ENCODE results near the gene AP1S3.
"Not testable (repeated sequence)": the region's sequence is repeated elsewhere in the genome, so short reads cannot be mapped to it uniquely, and the experiment has no call there.

The AP1S3 gene

DNA sequence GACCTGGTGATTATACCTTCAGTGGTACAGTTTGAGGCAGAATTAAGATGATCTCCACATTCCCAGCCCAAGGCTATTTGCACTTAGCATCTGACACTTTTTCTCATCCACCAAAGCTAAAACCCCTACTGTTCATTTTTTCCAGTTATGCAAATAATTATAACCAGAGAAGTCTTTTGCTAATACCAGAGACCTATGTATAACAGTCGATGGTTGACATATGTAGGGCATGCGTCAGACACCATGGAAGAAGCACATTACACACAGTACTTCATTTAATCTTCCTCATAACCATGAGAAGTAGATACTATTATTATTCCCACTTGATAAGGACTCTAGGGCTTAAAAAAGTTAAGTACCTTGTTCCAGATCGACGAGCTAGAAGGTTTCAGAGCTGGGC lies 36.5 kb downstream of the AP1S3 start:
- DNase-seq (ENCODE audit: low read depth), result no peak

GRCh38 chr2:223797811-223798721 lies 39.3 kb downstream of the AP1S3 start:
- DNase-seq (ENCODE audit: low read depth), result no peak

- no peak for DNase-seq (ENCODE audit: low read depth)
Observed at GRCh38 chr2:223797037-223797436, 40.3 kb downstream of the AP1S3 start.

- no peak for DNase-seq (ENCODE audit: low read depth)
Observed at GRCh38 chr2:223789423-223789822, 48.0 kb downstream of the AP1S3 start.

GRCh38 chr2:223788826-223789225 lies 48.6 kb downstream of the AP1S3 start:
- no peak for DNase-seq (ENCODE audit: low read depth)

- not testable (repeated sequence) for DNase-seq (ENCODE audit: low read depth)
Observed at GRCh38 chr2:223788106-223788505, 49.3 kb downstream of the AP1S3 start.

- no peak for DNase-seq (ENCODE audit: low read depth)
Observed at GRCh38 chr2:223787358-223787757, 50.0 kb downstream of the AP1S3 start.

DNA sequence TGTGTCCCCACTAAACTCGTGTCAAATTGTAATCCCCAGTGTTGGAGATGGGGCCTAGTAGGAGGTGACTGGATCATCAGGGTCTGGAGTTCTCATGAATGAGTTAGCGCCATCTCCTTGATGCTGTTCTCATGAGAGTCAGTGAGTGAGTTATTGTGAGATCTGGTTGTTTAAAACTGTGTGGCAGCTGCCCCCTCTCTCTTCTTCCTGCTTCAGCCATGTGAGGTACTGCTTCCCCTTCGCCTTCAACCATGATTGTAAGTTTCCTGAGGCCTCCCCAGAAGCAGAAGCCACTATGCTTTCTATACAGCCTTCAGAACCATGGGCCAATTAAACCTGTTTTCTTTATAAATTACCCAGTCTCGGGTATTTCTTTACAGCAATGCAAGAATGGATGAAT lies 50.4 kb downstream of the AP1S3 start:
- DNase-seq (ENCODE audit: low read depth), result no peak

GRCh38 chr2:223786236-223786635 lies 51.1 kb downstream of the AP1S3 start:
- no peak for DNase-seq (ENCODE audit: low read depth)

GRCh38 chr2:223784221-223784772 lies 53.1 kb downstream of the AP1S3 start:
- no peak for DNase-seq (ENCODE audit: low read depth)

GRCh38 chr2:223782629-223783028 lies 54.8 kb downstream of the AP1S3 start:
- no peak for DNase-seq (ENCODE audit: low read depth)

- no peak for DNase-seq (ENCODE audit: low read depth)
Observed at GRCh38 chr2:223781560-223781959, 55.8 kb downstream of the AP1S3 start.

- DNase-seq (ENCODE audit: low read depth), result peak; percentile 9
Observed at GRCh38 chr2:223779877-223780276, 57.5 kb downstream of the AP1S3 start.

DNA sequence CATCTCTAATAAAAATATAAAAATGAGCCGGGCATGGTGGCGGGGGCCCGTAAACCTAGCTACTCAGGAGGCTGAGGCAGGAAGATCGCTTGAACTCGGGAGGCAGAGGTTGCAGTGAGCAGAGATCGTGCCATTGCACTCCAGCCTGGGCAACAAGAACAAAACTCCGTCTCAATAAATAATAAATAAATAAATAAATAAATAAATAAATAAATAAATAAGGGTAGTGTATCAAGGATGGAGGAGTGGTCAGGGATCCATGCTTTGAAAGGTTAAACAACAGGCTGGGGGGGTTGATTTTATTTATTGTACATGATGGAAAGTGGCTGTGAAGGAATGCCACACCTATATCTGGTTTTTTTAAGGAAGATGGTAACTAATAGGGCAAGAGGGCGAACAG lies 63.2 kb downstream of the AP1S3 start:
- no peak for DNase-seq (ENCODE audit: low read depth)

- no peak for DNase-seq (ENCODE audit: low read depth)
Observed at GRCh38 chr2:223772363-223772762, 65.0 kb downstream of the AP1S3 start.

DNA sequence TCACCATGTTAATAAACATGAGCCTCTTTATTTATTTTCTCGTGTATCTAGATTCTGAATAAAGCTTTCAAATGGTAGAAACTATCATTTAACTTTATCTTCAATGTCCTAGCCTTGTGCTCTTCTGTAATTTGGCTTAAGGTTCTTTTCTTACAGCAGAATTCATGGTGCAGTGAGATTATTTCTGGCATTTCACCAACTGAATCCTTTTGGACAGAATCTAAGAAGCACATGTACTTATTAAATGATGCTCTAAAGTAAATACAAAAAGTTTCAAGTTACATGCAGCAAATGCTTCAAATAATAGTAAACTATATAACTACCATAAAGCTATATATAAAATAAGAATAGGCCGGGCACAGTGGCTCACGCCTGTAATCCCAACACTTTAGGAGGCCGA lies 65.9 kb downstream of the AP1S3 start:
- DNase-seq (ENCODE audit: low read depth), result no peak

GRCh38 chr2:223768179-223768578 lies 69.2 kb downstream of the AP1S3 start:
- DNase-seq (ENCODE audit: low read depth), result no peak

GRCh38 chr2:223767341-223767740 lies 70.0 kb downstream of the AP1S3 start:
- no peak for DNase-seq (ENCODE audit: low read depth)

- DNase-seq (ENCODE audit: low read depth), result no peak
Observed at GRCh38 chr2:223765221-223765785, 72.1 kb downstream of the AP1S3 start.

- DNase-seq (ENCODE audit: low read depth), result no peak
Observed at GRCh38 chr2:223764796-223765195, 72.6 kb downstream of the AP1S3 start.

- no peak for DNase-seq (ENCODE audit: low read depth)
Observed at GRCh38 chr2:223762853-223763252, 74.5 kb downstream of the AP1S3 start.

GRCh38 chr2:223761746-223762145 lies 75.6 kb downstream of the AP1S3 start:
- DNase-seq (ENCODE audit: low read depth), result not testable (repeated sequence)

DNA sequence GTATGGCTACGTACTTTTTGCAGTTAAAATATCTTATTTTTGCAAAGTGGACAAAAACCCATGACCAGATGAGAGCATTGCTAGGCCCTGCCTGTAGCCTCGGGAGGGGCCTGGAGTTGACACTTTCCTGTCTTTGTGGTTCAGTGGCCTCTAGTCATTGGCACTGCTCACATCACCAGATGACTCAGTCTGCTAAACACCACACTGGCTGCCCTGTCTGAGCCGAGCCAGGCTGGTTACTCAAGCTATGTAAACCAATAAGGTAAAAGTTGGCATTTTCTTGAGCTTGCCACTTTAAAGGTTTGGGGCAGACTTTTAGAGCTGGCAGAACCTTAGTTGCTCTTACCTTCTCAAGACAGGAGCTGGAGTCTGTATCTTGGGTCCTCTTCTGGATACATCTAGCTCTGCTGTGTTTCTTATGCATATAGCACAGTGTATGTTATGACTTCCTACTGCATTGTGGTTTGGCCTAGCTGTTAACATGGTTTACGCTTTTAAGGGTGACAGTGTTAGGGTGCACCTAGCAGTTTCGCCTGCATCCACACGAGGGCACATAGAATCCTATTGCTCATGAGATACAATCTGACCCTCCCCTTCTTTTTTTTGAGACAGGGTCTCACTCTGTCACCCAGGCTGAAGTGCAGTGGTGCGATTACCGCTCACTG lies 76.4 kb downstream of the AP1S3 start:
- peak; percentile 17 for DNase-seq (ENCODE audit: low read depth)
